HG03095 (cell line): ENCODE measurements around the gene DCDC2.
"Not testable (repeated sequence)": the region's sequence is repeated elsewhere in the genome, so short reads cannot be mapped to it uniquely, and the experiment has no call there.

ENCODE experiments used
- ATAC-seq: cut with Tn5 transposase; IDR thresholded peaks from one replicate; pipeline ENCODE4 v1.9.1; 2021; ENCODE audit warnings: moderate library complexity; ENCODE audit not compliant: unreplicated experiment

DCDC2 gene

DNA sequence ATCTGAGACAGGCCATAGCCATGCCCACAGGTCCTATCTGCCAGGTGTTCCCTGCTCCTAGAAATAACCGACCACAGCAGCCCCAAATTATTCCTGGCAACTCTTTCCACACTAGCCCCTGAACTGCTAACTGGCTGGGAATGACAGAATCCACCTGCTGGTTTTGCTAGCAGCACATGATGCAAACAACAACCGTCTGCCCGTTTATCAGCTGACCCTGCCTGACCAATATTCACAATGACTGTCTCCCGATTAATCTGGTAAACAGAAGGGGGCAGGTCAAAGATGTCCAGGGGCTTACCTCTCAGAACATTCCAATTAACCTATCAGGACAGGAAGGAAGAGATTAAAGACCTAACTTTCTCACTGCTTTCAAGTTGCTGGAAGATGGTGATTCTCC lies 130.3 kb downstream of the DCDC2 start:
- no peak for ATAC-seq

DNA sequence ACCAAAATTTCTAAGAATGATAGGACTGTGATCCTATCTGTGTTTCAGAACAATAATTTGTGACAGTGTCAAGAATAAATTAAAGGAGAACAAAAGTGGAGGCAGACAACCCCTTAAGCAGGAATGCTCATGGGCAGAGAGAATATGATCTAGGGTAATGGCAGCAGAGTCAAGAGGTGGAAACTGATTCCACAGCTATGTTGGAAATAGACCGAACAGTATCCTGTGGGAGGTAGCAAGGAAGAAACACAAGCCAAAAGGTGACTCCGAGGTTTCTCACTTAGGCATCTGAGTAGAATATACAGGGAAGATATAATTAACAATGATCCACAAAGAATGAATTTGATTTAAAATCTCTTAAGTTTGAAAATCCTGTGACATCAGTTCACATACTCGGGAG lies 131.3 kb downstream of the DCDC2 start:
- no peak for ATAC-seq

DNA sequence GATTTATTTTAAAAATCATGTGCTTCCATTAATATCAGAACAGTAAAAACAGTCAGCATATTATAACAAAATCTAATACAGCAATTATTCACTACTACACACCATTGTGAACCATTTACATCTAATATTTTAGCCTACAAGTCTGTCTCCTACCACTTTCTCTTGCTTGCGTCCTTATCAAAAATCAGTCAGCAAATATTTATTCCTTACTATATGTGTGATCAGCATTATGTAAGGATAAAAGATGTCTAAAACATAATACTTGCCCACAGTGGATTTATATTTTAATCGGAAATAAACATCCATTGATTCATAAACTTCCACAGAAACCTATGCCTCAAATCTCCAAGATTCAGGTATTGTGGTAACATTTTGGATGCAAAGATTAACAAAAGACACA lies 132.0 kb downstream of the DCDC2 start:
- ATAC-seq, result no peak

DNA sequence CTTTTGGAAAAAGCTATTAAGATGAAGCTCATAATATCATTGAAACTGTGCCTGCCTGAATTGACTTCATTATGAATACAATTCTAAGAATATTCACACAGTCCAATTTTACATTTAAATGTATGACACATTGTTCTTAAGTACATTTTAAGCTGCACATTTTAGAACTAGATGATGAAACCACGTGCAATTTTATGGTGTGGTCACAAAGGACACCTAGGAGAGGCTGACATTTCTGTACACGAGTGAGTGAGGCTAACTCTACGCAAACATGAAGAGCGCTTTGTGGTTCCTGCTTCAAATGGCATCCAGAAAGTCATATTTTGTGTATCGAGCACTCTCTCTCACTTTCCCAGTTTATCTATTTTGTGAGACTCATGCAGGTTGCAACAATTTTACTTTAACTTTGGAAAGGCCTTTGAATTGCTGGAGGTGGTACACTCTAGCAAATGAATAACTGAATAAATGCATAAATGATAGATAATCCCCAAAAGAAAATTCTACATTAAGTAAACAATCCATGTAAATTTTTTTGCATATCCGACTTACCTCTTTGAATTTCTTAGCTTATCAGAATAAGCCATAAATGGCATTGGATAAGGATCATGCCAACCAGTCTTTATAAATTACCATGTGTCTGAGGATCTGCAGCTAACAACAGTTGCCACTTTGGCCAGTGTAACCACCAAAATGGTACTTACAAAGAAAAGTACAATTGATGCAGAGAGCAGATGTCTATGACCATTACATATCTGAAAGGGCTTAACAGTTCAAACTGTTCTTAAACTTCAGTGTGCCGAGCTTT lies 134.5 kb downstream of the DCDC2 start:
- ATAC-seq, result no peak

DNA sequence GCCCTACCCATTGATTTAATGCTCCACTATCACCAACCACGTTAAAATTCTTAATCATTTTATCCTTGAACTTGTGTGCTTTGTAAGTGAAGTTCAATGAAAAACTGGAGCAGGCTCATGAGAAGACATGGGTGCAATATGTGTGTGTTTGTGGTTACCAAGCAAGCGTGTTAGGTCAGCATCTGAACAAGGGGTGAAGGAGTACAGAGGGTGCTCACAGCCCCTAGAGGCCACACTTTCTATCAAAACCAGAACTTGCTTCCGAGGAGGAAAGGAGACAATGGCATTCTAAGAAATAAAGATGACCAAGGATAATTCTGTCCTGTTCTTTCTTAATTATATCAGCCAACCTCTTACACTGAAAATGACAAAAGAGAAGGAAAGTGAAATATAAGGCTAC lies 138.2 kb downstream of the DCDC2 start:
- no peak for ATAC-seq

DNA sequence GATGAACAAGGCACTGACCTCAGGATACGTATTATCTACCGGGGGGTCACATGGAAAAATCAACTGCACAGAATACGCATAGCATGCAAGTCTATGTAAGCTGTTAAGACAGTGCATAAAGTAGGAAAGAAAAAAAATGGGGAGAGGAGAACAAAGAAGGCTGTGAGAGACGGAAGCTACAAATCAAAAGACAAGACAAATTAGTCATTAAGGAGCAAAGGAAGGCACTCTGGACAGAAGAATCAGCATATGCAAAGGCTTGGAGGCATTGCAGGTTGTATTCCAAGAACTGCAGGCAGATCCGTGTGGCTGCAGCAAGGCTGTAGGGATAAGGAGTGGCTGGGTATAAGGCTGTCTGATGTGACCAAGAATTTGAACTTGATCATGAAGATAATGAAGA lies 142.9 kb downstream of the DCDC2 start:
- ATAC-seq, result no peak

DNA sequence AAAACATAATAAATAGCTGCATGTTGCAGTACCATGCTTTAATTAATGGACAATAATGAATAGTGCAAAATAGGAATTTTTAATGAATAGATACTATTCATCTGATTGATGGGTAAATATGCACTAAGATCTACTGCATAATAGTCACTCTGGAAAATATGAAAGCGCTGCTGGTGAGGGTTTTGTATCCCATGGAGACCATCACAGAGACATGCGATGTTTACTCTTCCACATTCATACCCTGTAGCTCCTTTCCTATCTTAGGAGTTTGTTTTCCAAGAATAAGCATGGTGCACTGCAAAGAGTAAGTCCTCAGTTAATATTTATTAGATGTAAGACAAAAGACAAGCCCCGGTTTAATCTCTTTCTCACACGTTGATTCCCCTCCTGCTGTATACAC lies 150.4 kb downstream of the DCDC2 start:
- ATAC-seq, result no peak

DNA sequence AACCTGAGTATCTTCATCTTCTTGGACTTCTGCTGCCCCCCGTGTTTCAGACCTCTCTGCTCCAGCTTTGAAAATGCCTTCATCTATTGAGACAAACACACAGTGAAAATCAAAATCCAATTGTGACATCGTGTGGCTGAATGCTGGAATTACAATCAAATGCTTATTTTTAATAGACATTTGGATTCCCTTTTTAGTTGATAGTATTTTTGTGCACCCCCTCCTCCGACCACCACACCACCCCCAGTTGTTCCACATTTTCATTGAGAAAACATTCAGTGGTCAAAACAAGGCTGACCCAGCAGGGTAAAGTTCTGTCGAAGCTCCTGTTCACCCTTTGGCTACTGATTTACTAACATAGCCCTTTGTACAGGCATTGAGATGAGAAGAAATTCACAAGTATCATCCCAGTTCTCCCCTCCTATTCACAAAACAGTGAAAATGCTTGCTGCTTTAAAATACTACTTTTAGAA lies 152.8 kb downstream of the DCDC2 start:
- no peak for ATAC-seq

DNA sequence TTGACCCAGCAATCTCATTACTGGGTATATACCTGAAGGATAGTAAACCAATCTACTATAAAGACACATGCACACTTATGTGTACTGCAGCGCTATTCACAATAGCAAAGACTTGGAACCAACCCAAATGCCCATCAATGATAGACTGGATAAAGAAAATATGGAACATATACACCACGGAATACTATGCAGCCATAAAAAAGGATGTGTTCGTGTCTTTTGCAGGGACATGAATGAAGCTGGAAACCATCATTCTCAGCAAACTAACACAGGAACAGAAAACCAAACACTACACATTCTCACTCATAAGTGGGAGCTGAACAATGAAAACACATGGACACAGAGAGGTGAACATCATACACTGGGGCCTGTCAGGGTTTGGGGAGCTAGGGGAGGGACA lies 153.7 kb downstream of the DCDC2 start:
- ATAC-seq, result not testable (repeated sequence)

DNA sequence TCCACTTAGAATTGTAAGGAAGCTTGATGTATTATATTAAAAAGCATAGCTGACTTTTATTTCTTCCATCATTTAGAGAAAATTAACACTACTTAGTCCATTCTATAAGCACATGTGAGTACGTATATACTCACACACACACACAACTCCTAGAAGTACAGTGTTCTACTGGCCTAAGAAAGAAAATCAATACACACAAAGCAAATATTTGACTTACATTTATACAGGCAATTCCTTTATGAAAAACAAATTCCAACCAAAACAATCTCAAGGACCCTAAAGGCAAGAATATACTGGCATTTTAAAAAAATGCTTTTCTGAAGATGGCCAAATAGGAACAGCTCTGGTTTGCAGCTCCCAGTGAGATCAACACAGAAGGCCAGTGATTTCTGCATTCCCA lies 160.0 kb downstream of the DCDC2 start:
- ATAC-seq, result no peak

DNA sequence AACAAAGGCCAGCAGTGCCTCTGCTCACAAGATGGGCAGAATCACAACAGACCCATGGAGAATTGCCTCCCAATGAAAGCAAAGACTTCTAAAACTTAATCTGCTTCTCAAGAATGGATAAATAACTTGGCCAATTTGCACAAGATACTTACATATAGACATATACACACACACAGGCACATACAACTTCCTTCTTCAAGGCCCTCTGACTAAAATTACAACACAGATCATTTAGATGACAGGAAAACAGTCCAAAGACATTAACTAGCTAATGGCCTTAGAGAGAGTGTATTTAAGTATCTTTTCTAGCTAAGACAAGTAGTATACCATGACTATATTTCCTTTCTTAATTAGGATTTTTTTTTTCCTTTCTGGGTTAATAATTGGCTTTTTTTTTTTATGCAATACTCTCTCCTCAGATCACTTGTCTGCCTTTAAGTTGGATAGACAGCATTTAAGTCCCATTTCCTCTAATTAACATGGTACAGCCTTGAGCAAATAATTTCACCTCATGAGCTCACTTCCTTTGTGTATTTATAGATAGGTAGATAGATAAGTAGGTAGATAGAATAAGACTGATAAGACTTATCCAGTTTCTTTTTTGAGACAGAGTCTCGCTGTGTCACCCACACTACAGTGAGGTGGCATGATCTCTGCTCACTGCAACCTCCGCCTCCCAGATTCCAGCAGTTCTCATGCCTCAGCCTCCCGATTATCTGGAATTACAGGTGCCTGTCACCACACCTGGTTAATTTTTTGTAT lies 161.8 kb downstream of the DCDC2 start:
- ATAC-seq, result no peak

DNA sequence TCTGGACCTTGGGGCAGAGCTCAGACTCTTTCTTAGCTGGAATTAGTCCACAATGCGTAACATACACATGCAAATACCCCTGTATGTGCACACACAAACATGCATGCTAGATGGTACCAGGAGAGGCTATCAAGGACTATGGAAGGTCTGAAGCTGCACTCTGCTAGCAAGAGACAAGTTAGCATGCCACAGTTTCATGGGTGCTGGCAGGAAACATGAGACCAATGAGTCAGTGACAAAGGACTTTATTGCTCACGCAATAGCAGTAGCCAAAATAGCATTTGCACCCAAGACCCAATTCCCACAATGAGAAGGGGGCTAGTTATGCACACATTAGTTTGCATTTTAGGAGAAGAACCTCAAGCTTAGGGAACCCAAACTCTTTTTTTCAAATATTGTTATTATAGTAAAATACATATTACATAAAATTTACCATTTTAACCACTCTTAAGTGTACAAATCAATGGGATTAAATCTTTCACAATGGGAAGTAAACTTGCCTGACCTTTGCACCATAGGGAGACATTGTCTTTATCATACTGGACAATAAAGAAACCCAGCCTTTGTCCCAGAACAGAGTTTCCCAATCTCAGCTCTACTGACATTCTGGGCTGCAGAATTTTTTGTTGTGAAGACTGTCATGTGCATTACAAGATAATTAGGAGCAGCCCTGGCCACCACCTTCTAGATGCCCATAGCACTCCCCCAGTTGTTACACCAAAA lies 162.7 kb downstream of the DCDC2 start:
- no peak for ATAC-seq

DNA sequence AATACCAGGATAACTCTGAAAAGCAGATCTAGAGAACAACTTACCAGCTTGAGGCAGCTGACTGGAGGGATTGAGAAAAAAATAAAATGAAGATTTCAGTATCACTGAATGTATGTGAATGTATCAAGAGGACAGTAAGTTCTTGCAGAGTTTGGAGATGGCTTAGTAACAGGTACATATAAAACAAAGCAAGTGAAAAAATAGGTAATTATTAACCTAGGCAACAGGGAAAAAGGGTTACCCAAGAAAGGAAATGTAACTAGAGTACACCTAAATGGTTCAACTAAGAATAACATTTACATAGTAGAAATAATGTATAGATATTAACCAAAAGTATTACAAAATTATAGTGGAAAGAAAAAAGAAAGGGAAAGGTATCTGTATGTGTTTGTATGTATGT lies 164.5 kb downstream of the DCDC2 start:
- no peak for ATAC-seq

DNA sequence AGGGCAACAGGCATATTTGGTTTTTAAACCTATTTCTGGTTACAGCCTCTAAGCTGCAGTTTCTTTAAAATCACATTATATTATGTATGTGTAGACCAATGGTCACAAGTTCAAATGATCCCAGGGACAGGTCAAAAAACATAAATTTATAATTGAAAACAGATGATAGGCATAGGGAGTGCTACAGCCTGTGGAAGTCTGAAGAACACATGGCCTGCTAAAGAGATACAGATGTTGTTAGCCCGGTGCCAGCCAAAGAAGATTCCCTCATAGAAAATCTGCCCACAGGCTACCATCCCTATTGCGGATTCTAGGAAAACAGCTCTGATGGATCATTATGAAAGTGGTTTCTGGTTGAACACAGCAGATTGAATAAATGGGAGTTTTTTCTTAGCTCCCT lies 166.5 kb downstream of the DCDC2 start:
- ATAC-seq, result no peak

DNA sequence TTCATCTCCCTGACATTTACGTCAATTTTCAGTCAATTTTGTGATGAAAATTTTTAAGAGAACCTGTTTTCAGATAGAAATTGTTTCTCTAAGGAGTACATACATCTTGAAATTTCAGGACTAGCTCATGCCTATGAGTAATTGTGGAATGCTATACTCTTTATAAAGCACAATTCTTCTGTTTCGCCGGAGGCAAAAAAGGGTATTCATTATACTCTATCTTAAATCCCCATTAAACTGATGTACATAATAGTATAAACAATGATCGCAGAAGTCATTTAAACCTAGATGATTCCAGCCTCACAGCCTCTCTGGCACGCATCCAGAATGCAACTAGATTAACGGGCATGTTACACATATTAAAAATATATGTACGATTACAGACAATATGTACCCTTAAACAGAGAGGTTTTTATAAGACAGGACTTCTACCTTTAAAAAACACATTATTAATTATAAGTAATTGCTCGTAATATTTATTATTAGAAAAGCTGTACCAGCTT lies 169.2 kb downstream of the DCDC2 start:
- ATAC-seq, result no peak

DNA sequence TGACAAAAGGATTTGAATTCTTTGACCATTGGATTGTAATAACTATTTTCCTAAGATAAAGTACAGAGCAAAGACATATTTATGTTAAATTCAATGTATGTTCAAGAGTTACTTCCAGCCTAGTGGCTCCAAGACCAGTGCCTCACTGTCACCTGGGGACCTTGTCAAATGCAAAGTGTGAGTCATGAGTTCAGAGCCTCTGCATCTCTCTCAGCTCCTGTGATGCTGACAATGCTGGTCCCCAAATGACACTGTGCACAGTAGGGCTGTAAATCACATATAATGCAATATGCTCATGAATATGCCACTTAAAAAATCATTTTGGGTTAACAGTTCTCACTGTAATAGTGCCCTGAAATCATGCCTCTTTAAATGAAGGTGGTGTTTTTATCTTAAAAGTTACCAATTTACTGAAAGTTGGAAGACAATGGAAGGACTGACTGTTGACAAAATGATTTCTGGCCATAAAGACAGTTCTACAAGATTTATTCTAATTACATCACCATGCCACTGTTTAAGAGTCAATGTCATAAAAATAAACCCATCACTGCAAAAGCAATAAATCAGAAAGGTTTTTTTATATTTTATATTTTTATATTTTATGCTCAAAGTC lies 169.8 kb downstream of the DCDC2 start:
- ATAC-seq, result no peak

DNA sequence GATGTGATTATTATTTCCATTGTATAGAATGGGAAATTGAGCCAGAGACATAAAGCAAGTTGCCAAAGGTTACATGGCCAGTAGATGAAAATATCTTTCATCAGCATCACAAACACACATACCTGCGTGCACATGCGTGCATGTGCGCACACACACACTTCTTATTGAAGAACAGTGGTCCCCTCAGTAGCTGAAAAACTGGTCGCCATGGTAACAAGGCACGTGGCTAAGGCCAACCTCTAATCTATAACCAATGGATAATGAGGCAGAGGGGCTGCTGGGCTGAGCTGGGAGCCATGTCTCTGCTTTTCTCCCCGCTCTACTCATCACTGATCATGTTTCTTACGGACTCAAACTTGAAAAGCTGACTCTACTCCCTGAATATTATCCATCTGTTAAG lies 171.5 kb downstream of the DCDC2 start:
- ATAC-seq, result no peak

DNA sequence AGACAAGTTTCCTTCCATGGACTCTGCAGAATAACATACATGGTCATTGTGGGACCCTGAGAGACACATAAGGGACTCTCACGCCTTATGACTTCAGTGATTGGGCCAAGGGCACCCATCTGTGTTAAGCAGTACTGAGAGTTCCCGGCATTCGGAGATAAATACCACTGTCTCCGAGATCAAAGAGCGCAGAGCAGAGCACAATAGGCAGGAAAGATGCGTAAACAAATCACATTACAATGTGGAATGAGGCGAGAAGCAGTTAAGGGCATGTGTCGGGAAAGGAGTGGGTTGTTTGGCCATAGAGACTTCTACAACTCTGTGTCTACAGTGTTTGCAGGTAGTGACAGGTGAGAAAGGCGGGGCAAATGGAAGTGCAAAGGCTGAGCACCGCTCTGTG lies 174.3 kb downstream of the DCDC2 start:
- no peak for ATAC-seq

DNA sequence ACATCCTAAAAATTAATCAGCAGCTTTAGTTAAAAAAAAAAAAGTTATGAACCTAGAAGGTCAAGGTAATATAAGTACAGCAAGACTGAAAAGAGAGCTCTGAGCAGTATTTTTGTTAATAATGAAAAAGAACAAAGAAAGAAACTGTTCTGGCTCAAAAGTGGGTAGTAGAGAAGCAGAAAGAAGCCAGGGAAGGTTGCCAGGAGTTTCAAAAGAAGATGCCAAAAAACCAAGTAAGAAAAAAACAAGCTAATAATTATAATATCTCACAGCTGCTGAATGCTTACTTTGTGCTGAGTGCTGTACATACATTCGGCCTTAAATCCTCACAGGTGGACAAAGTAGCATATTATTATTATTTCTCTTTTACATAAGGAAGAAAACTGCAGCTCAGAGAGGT lies 200.0 kb downstream of the DCDC2 start:
- ATAC-seq, result no peak

DNA sequence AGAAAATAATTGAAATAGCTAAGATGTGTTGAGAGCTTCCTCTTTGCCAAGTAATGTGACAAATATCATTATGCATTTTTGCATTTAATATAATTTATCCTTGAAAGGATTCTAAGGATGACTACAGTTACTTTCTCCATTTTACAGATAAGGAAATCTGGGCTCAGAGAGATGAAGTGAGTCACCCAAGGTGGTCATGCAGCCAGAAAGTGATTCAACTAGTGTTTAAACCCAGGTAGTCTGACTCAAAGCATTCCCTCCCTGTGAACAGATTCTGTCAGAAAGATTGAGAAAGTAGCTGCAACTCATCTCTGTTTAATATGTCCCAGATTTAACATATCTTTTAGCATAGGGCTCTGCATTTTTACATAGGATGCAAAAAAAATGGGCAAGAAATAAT lies 203.7 kb downstream of the DCDC2 start:
- ATAC-seq, result no peak

DNA sequence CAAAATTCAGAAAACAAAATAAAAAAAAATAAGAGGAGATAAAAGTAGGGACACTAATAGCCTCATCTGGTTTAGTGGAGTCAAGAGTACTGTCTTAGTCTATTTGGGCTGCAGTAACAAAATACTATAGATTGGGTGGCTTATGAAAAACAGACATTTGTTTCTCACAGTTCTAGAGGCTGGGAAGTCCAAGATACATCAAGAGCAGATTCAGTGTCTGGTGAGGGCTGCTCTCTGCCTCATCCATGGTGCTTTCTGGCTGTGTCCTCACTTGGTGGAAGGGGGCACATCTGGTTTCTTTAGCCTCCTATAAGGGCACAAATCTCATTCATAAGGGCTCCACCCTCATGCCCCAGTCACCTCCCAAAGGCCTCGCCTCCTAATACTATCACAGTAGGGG lies 205.8 kb downstream of the DCDC2 start:
- no peak for ATAC-seq
